HTERT RPE-1 (cell line): ENCODE results near the gene POU4F2.

Source experiments
- in situ Hi-C: fragments of 300-500 bp; cut with MboI; formaldehyde crosslinking; loops from 4 replicates; pipeline ENCODE4 v1.14.3; 2020; ENCODE audit warnings: low sequenced_read_pairs

The POU4F2 gene, protein sequence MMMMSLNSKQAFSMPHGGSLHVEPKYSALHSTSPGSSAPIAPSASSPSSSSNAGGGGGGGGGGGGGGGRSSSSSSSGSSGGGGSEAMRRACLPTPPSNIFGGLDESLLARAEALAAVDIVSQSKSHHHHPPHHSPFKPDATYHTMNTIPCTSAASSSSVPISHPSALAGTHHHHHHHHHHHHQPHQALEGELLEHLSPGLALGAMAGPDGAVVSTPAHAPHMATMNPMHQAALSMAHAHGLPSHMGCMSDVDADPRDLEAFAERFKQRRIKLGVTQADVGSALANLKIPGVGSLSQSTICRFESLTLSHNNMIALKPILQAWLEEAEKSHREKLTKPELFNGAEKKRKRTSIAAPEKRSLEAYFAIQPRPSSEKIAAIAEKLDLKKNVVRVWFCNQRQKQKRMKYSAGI

DNA sequence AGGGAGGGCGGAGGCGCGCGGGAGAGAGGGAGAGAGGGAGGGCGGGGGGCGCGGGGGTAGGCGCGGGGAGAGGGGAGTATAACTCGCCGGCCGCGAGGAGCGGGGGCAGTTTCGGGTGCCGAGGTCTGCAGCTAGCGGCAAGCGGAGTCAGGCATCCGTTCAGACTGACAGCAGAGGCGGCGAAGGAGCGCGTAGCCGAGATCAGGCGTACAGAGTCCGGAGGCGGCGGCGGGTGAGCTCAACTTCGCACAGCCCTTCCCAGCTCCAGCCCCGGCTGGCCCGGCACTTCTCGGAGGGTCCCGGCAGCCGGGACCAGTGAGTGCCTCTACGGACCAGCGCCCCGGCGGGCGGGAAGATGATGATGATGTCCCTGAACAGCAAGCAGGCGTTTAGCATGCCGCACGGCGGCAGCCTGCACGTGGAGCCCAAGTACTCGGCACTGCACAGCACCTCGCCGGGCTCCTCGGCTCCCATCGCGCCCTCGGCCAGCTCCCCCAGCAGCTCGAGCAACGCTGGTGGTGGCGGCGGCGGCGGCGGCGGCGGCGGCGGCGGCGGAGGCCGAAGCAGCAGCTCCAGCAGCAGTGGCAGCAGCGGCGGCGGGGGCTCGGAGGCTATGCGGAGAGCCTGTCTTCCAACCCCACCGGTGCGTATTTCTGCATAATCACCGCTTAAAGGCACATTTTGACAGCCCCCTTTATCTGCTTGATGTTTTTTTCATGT lies at the start of gene POU4F2:
TSS of gene POU4F2 (plus strand) at position 108 of the 720 bp plus-strand sequence. CDS start at position 356, 248 bp downstream.
- in situ Hi-C loops: no loop called here

GRCh38 chr4:146590801-146591200 lies 47.9 kb upstream of the POU4F2 start:
- in situ Hi-C loops: no loop called here

DNA sequence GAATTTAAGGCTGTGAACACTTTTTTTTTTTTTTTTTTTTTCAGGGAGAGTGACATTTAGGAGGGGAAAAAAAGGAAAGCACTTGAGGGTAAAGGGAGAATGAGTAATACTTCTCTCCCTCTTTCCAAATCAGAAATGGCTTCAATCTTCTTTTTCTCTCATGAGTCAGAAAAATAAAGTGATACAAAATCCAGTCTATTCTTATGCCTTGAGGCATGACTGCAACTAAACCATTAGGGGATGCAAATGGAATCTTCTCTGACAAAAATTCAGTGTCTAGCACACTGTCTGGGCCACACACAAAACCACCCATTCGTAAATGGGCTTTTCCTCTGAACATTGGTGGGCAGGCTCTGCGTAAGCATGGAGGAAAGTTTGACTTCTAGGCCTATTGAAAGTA lies 46.7 kb upstream of the POU4F2 start:
- in situ Hi-C loops: no loop called here

DNA sequence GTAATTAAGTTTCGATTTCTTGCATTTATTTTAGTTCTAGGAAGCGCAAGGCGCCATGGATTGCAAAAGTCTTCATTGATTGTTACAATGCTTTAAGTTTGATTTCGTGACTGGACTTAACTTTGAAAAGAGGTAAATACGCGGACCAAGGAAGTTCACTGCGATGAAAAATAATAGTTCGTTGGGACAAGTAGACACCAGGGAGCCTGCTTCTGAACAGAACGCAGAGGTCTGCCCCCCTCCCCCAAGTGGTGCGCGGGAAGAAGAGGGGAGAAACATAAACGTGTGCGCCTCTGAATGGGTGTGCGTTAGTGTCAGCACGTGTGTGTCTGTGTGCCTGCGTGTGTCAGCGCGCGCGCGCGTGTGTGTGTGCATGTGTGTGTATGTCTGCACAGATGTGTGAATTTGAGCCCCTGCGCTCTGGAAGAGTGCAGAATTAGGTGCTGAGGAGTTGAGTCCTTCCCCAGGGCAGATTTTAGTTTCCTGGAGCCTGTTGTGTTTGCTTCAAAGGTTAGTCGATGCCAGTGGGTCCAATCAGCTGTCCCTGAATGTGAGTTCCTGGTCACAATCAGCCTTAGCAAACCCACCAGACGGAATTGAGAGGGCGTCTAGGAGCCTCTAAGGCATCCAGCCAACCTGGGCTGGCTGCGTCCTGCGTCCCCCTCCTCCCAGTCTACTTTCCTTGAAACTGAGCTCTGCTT lies 5.8 kb upstream of the POU4F2 start:
- in situ Hi-C loops: no loop called here

GRCh38 chr4:146633471-146633800 lies 5.3 kb upstream of the POU4F2 start:
- in situ Hi-C loops: no loop called here

GRCh38 chr4:146634825-146635224 lies 3.9 kb upstream of the POU4F2 start:
- in situ Hi-C loops: no loop called here

DNA sequence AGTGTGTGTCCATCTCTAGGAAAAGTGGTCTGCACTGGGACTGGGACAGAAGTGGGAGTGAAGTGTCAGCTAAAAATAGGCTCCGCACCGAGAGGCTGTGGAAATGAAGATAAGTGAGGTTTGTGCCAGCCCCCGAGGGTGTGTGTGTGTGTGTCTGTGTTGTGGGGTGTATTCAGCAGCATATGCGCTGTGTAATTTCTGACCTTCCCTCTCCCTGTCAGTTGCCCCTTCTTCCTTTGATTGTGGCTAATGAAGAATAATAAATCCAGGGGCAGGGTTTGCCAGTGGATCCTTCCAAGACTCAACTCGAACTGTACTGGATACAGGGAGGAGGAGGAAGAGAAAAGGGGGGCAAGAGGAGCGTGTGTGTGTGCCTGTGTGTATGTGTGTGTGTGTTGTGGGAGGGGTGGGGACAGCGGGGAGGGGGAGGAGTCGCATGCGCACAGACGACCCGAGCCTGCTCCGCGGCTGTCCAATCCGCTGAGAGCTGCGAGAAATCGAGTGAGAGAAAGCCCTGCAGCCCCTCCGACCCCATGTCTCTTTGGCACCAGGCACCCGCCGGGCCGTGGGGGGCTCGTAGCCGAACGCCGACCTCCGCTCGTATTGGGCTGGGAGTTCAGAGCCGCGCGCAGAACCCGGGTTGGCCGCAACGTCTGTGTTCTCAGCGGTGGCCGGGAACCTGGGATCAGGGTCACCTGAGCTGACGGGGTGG lies 916 bp upstream of the POU4F2 start:
- in situ Hi-C loops: no loop called here

- in situ Hi-C loops: no loop called here
Observed at GRCh38 chr4:146638333-146638785, 334 bp upstream of the POU4F2 start.

DNA sequence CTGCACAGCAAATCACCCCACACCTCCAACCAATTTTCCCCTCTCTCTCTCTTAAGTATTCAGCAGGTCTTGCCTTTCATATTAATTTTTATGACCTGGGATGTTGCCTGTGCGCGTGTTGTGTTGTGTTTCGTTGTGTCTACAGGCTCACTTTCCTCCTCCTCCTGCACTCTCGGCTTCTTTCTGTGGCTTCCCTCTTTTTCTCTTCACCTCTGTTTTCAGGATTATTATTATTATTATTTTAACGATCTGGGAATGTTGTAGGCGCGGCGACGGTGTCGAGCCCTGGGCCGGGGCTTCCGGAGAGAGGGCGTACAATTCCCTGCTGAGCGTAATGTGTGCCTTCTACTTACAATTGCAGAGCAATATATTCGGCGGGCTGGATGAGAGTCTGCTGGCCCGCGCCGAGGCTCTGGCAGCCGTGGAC lies 826 bp downstream of the POU4F2 start:
- in situ Hi-C loops: no loop called here

DNA sequence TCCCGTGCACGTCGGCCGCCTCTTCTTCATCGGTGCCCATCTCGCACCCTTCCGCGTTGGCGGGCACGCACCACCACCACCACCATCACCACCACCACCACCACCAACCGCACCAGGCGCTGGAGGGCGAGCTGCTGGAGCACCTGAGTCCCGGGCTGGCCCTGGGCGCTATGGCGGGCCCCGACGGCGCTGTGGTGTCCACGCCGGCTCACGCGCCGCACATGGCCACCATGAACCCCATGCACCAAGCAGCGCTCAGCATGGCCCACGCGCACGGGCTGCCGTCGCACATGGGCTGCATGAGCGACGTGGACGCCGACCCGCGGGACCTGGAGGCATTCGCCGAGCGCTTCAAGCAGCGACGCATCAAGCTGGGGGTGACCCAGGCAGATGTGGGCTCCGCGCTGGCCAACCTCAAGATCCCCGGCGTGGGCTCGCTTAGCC lies 1.4 kb downstream of the POU4F2 start:
- in situ Hi-C loops: no loop called here

DNA sequence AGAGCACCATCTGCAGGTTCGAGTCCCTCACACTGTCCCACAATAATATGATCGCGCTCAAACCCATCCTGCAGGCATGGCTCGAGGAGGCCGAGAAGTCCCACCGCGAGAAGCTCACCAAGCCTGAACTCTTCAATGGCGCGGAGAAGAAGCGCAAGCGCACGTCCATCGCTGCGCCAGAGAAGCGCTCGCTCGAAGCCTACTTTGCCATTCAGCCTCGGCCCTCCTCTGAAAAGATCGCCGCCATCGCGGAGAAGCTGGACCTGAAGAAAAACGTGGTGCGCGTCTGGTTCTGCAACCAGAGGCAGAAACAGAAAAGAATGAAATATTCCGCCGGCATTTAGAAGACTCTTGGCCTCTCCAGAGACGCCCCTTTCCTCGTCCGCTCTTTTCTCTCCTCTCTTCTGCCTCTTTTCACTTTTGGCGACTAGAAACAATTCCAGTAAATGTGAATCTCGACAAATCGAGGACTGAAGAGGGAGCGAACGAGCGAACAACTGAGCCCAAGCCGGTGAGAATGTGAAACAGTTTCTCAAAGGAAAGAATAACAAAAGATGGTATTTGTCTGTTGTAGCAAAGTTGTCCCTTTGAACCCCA lies 1.9 kb downstream of the POU4F2 start:
- in situ Hi-C loops: no loop called here

GRCh38 chr4:146641762-146642161 lies 3.1 kb downstream of the POU4F2 start:
- in situ Hi-C loops: no loop called here

- in situ Hi-C loops: no loop called here
Observed at GRCh38 chr4:146643812-146644401, 5.2 kb downstream of the POU4F2 start.

DNA sequence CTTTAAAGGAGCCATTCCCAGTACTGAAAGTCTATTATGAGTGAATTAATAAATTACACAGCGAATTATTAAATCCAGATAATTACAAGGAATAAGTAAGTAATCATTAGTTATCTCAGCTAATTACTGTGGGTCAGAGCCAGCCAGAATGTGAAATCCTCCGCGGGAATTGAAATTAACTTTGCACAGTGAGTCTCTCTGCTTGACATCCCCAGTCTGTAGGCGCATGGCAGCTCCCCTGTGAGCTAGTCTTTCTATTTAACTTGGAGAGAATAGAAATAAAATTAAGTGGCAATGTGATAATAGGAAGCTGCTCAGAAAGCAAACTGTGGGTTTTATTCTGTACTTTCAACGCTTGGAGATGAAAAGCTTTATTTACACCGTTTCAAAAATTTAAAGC lies 7.2 kb downstream of the POU4F2 start:
- in situ Hi-C loops: no loop called here

- in situ Hi-C loops: no loop called here
Observed at GRCh38 chr4:146646593-146647325, 8.1 kb downstream of the POU4F2 start.

DNA sequence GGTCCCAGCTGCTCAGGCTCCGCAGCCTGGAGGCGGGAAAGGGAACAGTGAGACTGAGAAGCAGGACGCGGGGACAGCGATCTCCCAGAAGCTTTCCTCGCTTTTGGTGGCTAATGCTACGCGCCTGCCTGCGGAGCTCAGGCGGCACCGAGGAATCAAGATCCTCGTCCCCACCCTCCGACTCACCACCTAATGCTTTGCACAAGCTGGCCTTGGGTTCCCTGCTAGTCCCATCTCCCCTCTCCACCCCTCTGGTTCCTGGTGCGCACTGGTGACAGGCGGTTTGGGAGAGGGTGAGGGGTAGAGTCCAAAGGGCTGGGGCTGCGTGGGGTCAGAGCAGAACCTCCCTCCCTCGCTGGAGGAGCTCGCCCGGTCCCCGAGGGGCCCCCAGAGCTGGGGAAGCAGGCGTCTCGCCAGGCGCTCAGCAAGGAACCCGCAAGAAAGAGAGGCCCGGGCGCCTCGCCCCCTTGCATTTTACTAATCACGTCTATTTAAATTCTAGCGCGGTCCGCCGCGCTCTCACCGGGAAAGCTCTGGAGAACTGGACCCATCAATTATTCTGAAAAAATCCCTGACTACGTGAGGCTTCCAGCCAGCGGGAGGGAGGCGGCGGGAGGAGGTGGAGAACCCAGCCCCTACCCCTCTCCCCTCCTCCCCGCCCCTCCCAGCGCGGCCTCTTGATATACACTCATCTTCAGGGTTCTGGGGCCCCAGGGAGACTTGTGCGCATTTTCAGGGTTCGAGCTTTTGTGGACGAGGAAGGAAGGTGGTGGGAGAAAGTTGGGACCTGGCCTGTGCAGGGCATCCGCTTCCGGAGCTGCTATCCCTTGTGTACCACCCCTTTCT lies 9.1 kb downstream of the POU4F2 start:
- in situ Hi-C loops: no loop called here

DNA sequence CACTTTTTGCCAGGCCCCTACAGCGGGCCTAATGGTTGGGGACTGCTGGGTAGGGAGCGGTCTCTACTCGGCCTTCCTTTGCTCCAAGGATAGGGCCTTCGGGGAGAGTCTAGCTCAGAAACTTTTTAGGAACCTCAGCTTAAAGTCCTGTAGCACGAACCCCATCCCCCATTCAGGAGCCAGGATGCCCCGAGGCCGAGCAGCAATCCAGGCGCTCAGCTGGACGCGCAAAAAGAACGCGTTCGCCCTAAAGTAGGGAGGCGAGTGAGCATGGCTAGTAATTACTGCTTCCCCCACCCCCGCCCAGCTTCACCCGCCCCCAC lies 9.7 kb downstream of the POU4F2 start:
- in situ Hi-C loops: no loop called here

DNA sequence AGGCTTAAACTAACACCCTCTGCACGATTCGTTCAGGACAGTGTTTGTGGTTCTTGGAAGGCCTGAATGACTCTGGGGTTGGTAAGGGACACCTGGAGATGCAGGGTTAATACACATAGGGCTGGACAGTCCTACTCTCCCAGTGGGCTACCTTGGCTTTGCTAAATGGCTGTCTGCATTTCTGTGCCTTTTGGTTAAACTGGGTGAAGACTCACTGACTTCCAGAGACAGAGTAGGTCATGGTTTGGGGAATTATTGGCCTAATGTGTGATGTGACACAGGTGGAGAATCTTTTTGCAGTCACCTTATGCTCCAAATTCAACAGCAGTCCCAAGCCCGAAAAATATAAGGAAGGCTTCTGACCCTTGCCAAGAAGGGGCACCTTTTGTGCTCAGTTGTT lies 10.5 kb downstream of the POU4F2 start:
- in situ Hi-C loops: no loop called here

GRCh38 chr4:146650034-146650433 lies 11.3 kb downstream of the POU4F2 start:
- in situ Hi-C loops: no loop called here
